CD4-positive, alpha-beta T cell treated with Interleukin-4 for 4 hours (primary cell): ENCODE data around the gene WBP2NL.
"Not testable (repeated sequence)": the region's sequence is repeated elsewhere in the genome, so short reads cannot be mapped to it uniquely, and the experiment has no call there.

Experiments used
- DNase-seq: peaks from one replicate; pipeline ENCODE4 v3.0.0-alpha.2; 2020

Gene WBP2NL

GRCh38 chr22:42039271-42039670, 40.7 kb downstream of the WBP2NL start:
- DNase-seq: no peak

- DNase-seq: no peak
These were observed 43.2 kb downstream of the WBP2NL start for GRCh38 chr22:42041784-42042183.

- no peak for DNase-seq
These were observed 52.1 kb downstream of the WBP2NL start for GRCh38 chr22:42050641-42051180.

GRCh38 chr22:42052765-42053164, 54.2 kb downstream of the WBP2NL start:
- no peak for DNase-seq

- no peak for DNase-seq
These were observed 58.3 kb downstream of the WBP2NL start for GRCh38 chr22:42056757-42057511.

GRCh38 chr22:42060489-42060888, 61.9 kb downstream of the WBP2NL start:
- no peak for DNase-seq

GRCh38 chr22:42061041-42061440, 62.5 kb downstream of the WBP2NL start:
- DNase-seq: no peak

- no peak for DNase-seq
These were observed 64.0 kb downstream of the WBP2NL start for GRCh38 chr22:42062506-42063170.

- no peak for DNase-seq
These were observed 66.0 kb downstream of the WBP2NL start for GRCh38 chr22:42064629-42065028.

- DNase-seq: no peak
These were observed 67.0 kb downstream of the WBP2NL start for GRCh38 chr22:42065438-42066125.

- no peak for DNase-seq
These were observed 67.7 kb downstream of the WBP2NL start for GRCh38 chr22:42066126-42066761.

GRCh38 chr22:42066937-42067336, 68.3 kb downstream of the WBP2NL start:
- DNase-seq: no peak

- DNase-seq: no peak
These were observed 69.2 kb downstream of the WBP2NL start for GRCh38 chr22:42067671-42068251.

GRCh38 chr22:42068291-42068690, 69.7 kb downstream of the WBP2NL start:
- no peak for DNase-seq

GRCh38 chr22:42069801-42070516, 71.4 kb downstream of the WBP2NL start:
- peak; percentile 14 for DNase-seq

GRCh38 chr22:42070517-42071422, 72.2 kb downstream of the WBP2NL start, which contains the start of gene NAGA:
NAGA (minus strand) TSS chr22:42070812; CDS start chr22:42070297, 515 bp downstream.
- peak; percentile 90 for DNase-seq

- not testable (repeated sequence) for DNase-seq
These were observed 72.9 kb downstream of the WBP2NL start for GRCh38 chr22:42071508-42071907.

GRCh38 chr22:42072606-42073330, 74.2 kb downstream of the WBP2NL start:
- DNase-seq: no peak

GRCh38 chr22:42073621-42074041, 75.0 kb downstream of the WBP2NL start:
- no peak for DNase-seq
